NCI-H1105 (cell line): ENCODE measurements around the gene PKD2L2.
"Not testable (repeated sequence)": the region's sequence is repeated elsewhere in the genome, so short reads cannot be mapped to it uniquely, and the experiment has no call there.

Experiments used
- DNase-seq: peaks from one replicate; lab custom pipeline; 2025; lab: John Stamatoyannopoulos, UW

PKD2L2 gene

DNA sequence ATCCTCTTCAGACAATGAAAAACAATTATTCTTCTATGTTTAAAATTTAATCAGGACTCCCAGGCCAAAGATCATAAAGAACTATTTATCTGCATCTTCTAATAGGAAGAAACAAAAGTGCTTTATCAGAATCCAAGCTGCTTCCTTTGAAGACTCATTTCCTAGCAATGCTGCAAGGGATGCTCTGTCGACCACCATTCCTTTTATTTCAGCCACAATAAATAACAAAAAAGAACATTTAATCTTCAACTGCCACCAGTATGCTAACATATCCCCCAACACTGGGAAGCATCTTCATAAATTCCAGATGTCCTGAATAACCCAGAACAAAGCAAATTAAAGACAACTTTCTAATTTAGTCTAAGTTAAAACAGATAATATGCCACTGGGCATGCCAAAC lies 68.7 kb downstream of the PKD2L2 start:
- DNase-seq = no peak

DNA sequence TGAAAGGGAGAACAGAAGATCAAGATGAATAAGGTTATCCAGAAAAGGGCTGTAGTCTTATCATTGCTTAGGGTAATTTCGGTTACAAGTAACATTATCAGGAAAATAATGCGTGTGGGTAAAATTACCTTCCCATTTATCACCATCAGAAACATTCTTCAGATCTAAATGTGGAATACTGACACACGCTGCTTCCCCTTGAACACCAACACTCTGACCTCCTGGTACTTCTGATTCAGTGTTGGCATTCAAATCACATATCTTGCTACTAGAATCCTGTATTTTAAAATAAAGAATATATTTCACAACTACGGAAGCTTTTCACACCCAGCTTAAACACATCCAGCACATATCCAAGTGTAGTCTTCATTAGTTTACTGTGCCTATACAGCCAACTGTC lies 70.2 kb downstream of the PKD2L2 start:
- DNase-seq = no peak

DNA sequence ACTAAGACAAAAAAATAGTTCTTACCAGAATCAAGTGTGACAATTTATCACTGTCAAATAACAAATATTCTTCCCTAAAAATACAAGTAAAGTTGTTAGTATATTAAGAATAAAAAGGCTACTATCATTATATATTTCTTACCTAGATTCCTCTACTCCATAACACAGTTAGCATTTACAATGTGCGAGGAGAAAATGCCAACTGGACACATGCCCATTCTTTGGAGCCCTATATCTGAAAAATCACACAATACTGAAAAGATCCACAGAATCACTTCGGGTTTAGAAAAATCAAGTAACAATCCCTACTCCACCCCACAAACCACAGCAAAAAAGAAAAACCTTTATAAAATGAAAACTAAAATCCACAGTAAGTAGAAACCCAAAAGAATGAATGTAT lies 70.9 kb downstream of the PKD2L2 start:
- DNase-seq = no peak

DNA sequence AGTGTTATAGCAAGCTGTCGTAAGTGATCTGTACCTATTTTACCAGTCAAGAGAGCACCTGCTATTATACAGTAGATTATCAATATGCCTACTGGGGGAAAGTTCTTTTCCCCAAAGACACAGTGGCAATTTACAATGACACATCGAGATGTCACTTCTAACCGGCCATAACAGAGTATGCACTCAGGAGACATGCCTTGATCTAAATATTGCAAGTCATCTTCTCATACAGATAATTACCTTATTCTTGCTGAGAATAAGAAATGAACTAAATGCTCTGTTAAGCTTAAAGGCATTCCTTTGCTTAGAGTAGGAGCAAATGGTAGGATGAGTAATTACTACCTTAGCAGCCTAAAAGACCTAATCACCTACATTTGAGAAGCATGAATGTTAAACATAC lies 71.6 kb downstream of the PKD2L2 start:
- DNase-seq = no peak

DNA sequence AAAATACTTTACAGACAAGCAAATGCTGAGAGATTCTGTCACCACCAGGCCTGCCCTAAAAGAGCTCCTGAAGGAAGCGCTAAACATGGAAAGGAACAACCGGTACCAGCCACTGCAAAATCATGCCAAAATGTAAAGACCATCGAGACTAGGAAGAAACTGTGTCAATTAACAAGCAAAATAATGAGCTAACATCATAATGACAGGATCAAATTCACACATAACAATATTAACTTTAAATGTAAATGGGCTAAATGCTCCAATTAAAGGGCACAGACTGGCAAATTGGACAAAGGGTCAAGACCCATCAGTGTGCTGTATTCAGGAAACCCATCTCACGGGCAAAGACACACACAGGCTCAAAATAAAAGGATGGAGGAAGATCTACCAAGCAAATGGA lies 81.1 kb downstream of the PKD2L2 start:
- not testable (repeated sequence) for DNase-seq

DNA sequence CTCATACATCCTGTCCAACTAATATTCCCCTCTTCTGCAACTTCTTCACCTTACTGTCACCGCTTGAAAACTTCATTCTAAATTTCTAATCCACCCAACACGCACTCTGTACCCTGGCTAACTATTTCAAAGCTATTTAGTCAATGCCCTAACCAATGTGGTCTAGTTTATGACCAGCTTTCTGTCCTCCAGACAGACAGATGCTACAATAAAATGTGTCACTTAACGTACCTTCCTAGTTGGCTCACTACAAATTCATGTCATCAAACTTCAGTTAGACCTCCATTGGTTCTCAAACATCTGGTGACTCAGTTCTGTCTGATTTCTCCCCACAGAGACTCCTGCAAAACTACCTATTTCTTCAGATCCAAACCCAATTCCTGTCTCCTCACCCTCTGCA lies 86.0 kb downstream of the PKD2L2 start:
- DNase-seq = no peak

DNA sequence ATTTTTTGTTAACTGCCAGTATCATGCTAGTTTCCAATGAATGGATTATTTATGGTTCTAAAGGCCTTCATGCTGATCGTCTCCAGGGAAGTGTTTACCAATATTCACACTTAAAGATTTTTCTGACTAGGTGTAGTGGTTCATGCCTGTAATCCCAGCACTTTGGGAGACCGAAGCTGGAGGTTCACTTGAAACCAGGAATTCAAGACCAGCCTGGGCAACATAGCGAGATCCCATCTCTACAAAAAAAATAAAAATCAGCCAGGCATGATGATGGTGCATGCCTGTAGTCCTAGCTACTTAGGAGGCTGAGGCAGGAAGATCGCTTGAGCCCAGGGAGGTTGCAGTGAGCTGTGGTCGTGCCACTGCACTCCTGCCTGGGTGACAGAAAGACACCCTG lies 100.2 kb downstream of the PKD2L2 start:
- no peak for DNase-seq
